Cardiac fibroblast (primary cell): ENCODE data around the gene SH3BP4.

Experiments
- DNase-seq, 2 donors: peaks; one replicate each; pipeline versions ENCODE4 v3.0.0 to v3.0.0-alpha.2; 2010; ENCODE audit warnings: low read depth in 2 of 2
- H3K4me3 ChIP-seq, 2 donors: replicated peaks in 1 of 2; 1 replicate in 1 of 2; 2 replicates in 1 of 2; pipeline ENCODE4 v1.5.1; 2011; ENCODE audit warnings: low read depth in 2 of 2, low read length in 2 of 2, mild to moderate bottlenecking in 2 of 2, moderate library complexity in 1 of 2
- TF ChIP-seq, protein P1 (sequence below): IDR thresholded peaks from one replicate; pipeline ENCODE4 v1.5.1; 2011; ENCODE audit warnings: low read depth, mild to moderate bottlenecking, low read length, inconsistent platforms

Gene SH3BP4

DNA sequence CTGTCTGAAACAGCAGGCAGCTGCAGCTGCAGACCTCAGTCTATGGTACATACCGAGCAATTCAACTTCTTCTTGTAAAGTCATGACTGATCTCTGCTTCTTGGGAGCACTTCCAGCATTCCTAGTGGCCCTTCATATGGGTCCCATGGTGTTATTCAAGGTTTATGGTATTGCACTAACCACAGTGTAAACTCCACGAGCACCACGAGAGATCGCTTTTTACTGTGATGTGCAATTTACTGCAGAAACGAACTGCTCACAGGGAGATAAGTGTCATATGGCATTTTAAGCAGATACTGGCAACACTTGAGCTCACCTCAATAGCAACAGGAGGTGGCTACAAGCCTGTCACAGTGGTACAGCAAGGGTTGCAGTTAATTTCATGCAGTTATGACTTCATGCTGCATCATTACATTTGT, 38.6 kb upstream of the SH3BP4 start:
- no peak for DNase-seq
- TF ChIP-seq, protein P1, sequence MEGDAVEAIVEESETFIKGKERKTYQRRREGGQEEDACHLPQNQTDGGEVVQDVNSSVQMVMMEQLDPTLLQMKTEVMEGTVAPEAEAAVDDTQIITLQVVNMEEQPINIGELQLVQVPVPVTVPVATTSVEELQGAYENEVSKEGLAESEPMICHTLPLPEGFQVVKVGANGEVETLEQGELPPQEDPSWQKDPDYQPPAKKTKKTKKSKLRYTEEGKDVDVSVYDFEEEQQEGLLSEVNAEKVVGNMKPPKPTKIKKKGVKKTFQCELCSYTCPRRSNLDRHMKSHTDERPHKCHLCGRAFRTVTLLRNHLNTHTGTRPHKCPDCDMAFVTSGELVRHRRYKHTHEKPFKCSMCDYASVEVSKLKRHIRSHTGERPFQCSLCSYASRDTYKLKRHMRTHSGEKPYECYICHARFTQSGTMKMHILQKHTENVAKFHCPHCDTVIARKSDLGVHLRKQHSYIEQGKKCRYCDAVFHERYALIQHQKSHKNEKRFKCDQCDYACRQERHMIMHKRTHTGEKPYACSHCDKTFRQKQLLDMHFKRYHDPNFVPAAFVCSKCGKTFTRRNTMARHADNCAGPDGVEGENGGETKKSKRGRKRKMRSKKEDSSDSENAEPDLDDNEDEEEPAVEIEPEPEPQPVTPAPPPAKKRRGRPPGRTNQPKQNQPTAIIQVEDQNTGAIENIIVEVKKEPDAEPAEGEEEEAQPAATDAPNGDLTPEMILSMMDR = no peak
- H3K4me3 ChIP-seq = no peak overlapping the region

DNA sequence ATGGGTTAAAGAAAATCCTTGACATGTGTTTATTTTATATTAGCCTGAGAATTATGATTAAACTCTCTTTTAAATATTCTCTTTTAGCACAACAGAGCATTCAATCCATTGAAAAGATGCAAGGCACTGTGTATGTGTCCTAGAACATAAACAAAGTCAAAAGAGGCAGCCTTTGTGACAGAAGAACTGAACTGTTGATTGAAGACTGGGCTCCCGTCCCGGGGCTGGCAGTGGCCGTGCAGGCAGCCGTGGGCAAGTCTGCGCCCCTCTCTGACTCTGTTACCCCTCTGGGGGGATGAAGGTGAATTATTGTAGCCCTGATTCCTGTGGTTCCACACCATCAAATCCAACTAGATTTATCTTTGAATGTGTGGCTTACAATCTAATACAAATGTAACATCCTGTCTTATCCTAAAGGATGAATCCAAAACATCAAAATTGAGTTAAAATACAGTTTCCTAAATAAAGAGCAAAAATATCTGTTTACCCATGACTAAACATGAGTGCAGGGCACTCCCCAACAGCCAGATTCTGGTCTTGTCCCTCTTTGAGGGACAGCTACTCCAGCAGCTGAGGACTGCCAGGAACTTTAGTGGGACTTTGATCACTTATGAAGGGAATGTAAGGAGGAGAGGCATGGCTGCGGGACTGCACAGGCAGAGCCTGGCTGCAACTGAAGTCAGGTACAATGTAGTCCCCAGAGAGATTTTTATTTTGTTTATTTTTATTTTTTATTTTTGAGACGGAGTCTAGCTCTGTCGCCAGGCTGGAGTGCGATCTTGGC, 37.3 kb upstream of the SH3BP4 start:
- DNase-seq = no peak
- no peak overlapping the region for H3K4me3 ChIP-seq
- TF ChIP-seq, protein P1 = no peak

DNA sequence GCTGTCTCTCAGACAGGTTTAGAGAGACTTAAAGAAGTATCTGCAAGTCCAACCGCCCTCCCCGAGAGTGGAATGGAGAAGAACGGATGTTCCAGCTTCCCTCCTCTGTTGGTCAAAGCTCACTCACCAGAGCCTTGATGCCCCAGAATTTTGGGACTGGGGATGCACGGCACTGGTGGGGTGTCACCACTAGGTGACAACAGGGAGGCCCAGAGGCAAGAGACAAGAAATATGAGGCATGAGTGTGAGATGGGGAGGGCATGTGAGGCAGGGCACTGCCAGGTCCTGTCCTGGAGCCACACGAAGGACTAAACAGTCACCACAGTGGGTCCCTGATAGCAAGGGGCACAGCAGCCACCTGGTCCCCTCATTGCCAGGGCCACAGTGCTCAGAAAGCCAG, 35.1 kb upstream of the SH3BP4 start:
- DNase-seq = no peak
- TF ChIP-seq, protein P1 = no peak
- no peak overlapping the region for H3K4me3 ChIP-seq

DNA sequence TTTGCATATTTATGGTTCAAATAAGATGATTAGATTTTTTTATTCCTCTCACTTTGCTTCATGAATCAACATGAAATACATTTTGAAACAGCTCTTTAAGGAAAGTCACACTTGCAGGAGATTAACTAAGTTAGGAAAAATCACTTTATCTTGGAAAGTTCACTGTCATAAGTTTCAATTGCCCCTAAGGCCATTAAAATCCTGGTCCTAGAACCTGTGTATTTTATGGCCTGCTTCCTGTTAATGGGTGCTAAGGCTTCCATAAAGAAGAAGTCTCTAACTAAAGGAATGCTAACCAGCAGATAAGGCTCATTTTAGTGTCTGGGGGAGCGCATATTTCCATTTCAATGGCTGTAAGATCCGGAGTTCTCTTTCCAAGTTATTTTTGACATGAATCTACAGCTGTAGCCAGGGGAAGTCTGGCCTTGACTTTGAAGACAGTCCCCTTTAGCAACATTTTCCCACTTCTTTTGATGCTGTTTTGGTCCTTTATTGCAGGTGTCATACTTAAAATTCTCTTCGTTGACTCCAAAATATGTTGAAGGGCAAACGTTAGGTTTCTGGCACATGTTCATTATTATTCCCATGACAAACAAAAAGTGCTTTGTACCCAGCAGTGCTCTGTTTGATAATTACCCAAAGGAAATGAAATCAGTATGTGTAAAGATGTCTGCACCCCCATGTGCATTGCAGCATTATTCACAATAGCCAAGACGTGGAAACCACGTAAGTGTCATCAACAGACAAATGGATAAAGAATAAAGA, 34.4 kb upstream of the SH3BP4 start:
- no peak overlapping the region for H3K4me3 ChIP-seq
- peak in 1 of 2 donors; percentile 51 for DNase-seq
- TF ChIP-seq, protein P1 = no peak

DNA sequence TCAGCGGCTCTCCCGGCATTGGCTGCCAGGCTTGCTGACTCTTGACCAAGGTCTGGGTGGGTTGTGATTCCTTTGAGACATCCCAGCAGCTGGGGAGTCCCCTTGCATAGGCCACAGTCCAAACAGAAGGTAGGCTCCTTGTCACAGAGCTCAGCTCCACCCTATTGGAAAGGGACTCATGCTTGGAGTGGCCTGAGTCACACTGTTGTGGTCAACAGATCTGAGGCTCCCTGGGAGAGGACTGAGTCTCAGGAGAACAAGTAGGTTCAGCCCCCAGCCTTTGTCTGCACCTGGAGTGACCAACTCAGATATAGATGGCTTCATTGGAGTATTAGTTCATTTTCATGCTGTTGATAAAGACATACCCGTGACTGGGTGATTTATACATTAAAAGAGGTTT, 32.1 kb upstream of the SH3BP4 start:
- TF ChIP-seq, protein P1 = no peak
- H3K4me3 ChIP-seq = no peak overlapping the region
- peak in 1 of 2 donors; percentile 50 for DNase-seq

DNA sequence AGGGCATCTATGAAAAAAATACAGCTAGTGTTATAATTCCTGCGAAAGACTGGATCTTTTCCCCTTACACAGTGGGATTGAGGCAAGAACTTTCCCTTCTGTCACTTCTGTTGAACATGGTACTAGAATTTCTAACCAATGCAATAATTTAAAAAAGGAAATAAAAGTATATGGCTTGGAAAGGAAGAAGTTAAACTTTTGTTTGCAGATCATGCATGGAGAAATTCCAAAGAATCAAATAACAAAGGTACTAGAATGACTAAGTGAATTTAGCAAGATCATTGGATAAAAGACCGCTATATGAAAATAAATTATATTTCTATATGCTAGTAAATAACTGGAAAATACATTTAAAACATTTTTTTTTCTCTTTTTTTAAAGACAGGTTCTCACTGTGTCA, 31.0 kb upstream of the SH3BP4 start:
- TF ChIP-seq, protein P1 = no peak
- no peak overlapping the region for H3K4me3 ChIP-seq
- DNase-seq = no peak
